ENCODE measurements around the gene UBR4. TPM values are rescaled to one million over a fixed set of nuclear protein-coding genes. Genes with fewer than 3 reads are reported as not detected.

UBR4 gene
- total and polyA plus RNA-seq, 7 donors: 32.4 to 215 (median 73.5) TPM

GRCh38 chr1:19196331-19196730 is 13.7 kb downstream of the UBR4 start:
- H3K36me3 ChIP-seq: peaks cover 46 to 93% (median 74%) of the 10 kb centered on the region in 4 donors
- 64 to 91% methylated on average over 3 of the region's 3 CpGs for WGBS, 2 donors
- no peaks in the 10 kb centered on the region for H3K27me3 ChIP-seq
- H3K4me3 ChIP-seq: no peak overlapping the region
- H3K27ac ChIP-seq: no peak overlapping the region
- intact Hi-C loops (cut with DNase I): no loop called here
- TF ChIP-seq EP300 (IDR thresholded peaks at IDR 0.05): no peak
- no peak for TF ChIP-seq POLR2A (IDR thresholded peaks at IDR 0.05)
- no peak for TF ChIP-seq CTCF (IDR thresholded peaks at IDR 0.05)
- no peak for TF ChIP-seq POLR2AphosphoS5 (IDR thresholded peaks at IDR 0.05)
- H3K9me3 ChIP-seq: no peaks in the 10 kb centered on the region
- H3K4me1 ChIP-seq: peaks cover 0 to 1% (median under 1%) of the 10 kb centered on the region in 4 donors
- DNase-seq: no peak

GRCh38 chr1:19193004-19193403 is 17.1 kb downstream of the UBR4 start:
- intact Hi-C loops (cut with DNase I): no loop called here
- H3K36me3 ChIP-seq: peaks cover 35 to 96% (median 58%) of the 10 kb centered on the region in 4 donors

GRCh38 chr1:19191811-19192210 is 18.3 kb downstream of the UBR4 start:
- Histone ChIP-seq H3K4me1 (peaks cover 0 to 6% (median 2%) of the 10 kb centered on the region in 4 donors), H3K4me3 (no peak overlapping the region), H3K27me3 (no peaks in the 10 kb centered on the region), H3K36me3 (peaks cover 31 to 96% (median 53%) of the 10 kb centered on the region in 4 donors), H3K27ac (no peak overlapping the region), H3K9me3 (no peaks in the 10 kb centered on the region)
- TF ChIP-seq EP300 (IDR thresholded peaks at IDR 0.05) (no peak), CTCF (IDR thresholded peaks at IDR 0.05) (no peak), POLR2AphosphoS5 (IDR thresholded peaks at IDR 0.05) (no peak), POLR2A (IDR thresholded peaks at IDR 0.05) (no peak)
- WGBS, 2 donors: 97% methylated on average over 3 of the region's 3 CpGs
- intact Hi-C loops (cut with DNase I): no loop called here
- DNase-seq: no peak

More at GRCh38 chr1:19193004-19193403, 17.1 kb downstream of the UBR4 start:
- TF ChIP-seq POLR2A (IDR thresholded peaks at IDR 0.05): no peak
- no peak for TF ChIP-seq POLR2AphosphoS5 (IDR thresholded peaks at IDR 0.05)
- TF ChIP-seq CTCF (IDR thresholded peaks at IDR 0.05): no peak
- TF ChIP-seq EP300 (IDR thresholded peaks at IDR 0.05): no peak
- peaks cover 0 to 6% (median 2%) of the 10 kb centered on the region in 4 donors for H3K4me1 ChIP-seq
- H3K27me3 ChIP-seq: no peaks in the 10 kb centered on the region
- H3K27ac ChIP-seq: no peak overlapping the region
- no peaks in the 10 kb centered on the region for H3K9me3 ChIP-seq
- no peak overlapping the region for H3K4me3 ChIP-seq
- WGBS, 2 donors: 91 to 97% methylated on average over 3 of the region's 3 CpGs
- DNase-seq: no peak

GRCh38 chr1:19190468-19190867 is 19.6 kb downstream of the UBR4 start:
- TF ChIP-seq POLR2A (IDR thresholded peaks at IDR 0.05) (no peak), CTCF (IDR thresholded peaks at IDR 0.05) (no peak)
- Histone ChIP-seq H3K4me1 (peaks cover 0 to 6% (median 2%) of the 10 kb centered on the region in 4 donors), H3K27me3 (no peaks in the 10 kb centered on the region), H3K27ac (no peak overlapping the region), H3K36me3 (peaks cover 36 to 96% (median 56%) of the 10 kb centered on the region in 4 donors), H3K4me3 (no peak overlapping the region), H3K9me3 (no peaks in the 10 kb centered on the region)
- no peak for DNase-seq
- WGBS, 2 donors: 91 to 94% methylated on average over 4 of the region's 4 CpGs
- intact Hi-C loops (cut with DNase I): no loop called here

GRCh38 chr1:19189270-19189669 is 20.8 kb downstream of the UBR4 start:
- Histone ChIP-seq H3K9me3 (no peaks in the 10 kb centered on the region), H3K27ac (no peak overlapping the region), H3K36me3 (peaks cover 36 to 97% (median 59%) of the 10 kb centered on the region in 4 donors), H3K4me1 (peaks cover 0 to 6% (median 2%) of the 10 kb centered on the region in 4 donors), H3K4me3 (no peak overlapping the region), H3K27me3 (no peaks in the 10 kb centered on the region)
- no peak for TF ChIP-seq POLR2AphosphoS5 (IDR thresholded peaks at IDR 0.05)
- no peak for TF ChIP-seq POLR2A (IDR thresholded peaks at IDR 0.05)
- TF ChIP-seq CTCF (IDR thresholded peaks at IDR 0.05): no peak
- intact Hi-C loops (cut with DNase I): no loop called here
- no peak for DNase-seq
- 73 to 85% methylated on average over 3 of the region's 3 CpGs for WGBS, 2 donors

Measured in sigmoid colon (tissue), 7 donors.